GM19025 (cell line): ENCODE results near the gene DNAJA3.

Experiments
- ATAC-seq: cut with Tn5 transposase; IDR thresholded peaks from one replicate; pipeline ENCODE4 v1.9.1; 2021; ENCODE audit warnings: mild to moderate bottlenecking, low read depth, moderate library complexity; ENCODE audit not compliant: unreplicated experiment

The DNAJA3 gene

GRCh38 chr16:4468972-4469371 is 43.3 kb downstream of the DNAJA3 start:
- no peak for ATAC-seq

DNA sequence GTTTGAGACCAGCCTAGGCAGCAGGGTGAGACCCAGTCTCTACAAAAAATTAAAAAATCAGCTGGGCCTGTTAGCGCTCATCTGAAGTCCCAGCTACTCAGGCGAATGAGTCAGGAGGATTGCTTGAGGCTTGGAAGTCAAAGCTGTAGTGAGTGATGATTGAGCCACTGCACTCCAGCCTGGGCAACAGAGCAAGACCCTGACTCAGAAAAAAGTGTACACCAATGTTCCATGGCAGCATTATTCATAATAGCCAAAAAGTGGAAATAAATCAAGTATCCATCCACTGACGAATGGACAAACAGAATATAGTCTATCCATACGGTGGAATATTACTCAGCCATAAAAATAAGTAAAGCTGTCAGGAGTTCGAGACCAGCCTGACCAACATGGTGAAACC is 46.2 kb downstream of the DNAJA3 start:
- no peak for ATAC-seq

- ATAC-seq, result no peak
These were observed 47.2 kb downstream of the DNAJA3 start for GRCh38 chr16:4472880-4473279.

- peak; percentile 36 for ATAC-seq
These were observed 48.7 kb downstream of the DNAJA3 start, which contains the start of gene NMRAL1 for GRCh38 chr16:4474192-4474961. NMRAL1 (minus strand) TSS chr16:4474625; CDS start chr16:4474132, 493 bp downstream.

- peak; percentile 88 for ATAC-seq
These were observed 50.5 kb downstream of the DNAJA3 start, which contains the start of gene HMOX2 for GRCh38 chr16:4475880-4476788. HMOX2 (plus strand) TSS chr16:4476398; CDS start chr16:4505525, 29,127 bp downstream.

GRCh38 chr16:4477966-4478365 is 52.3 kb downstream of the DNAJA3 start:
- ATAC-seq, result no peak

DNA sequence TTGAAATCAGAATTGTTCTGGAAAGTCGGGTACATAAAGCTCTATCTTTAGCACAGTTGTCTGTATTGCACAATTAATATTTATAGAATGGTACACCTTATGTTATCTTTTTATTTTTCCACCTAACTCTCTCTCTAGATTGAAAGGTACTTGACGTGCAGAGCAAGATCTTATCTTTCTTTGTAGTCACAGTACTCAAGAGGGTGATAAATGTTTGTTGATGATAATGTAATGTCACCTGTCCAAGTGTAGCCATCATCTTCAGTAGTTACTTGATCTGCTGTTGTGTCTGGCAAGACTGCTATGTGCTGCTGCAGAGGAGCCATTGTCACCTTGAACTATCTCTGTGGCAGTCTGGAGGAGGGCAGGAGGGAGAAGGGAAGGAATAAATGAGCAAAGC is 55.9 kb downstream of the DNAJA3 start:
- no peak for ATAC-seq

DNA sequence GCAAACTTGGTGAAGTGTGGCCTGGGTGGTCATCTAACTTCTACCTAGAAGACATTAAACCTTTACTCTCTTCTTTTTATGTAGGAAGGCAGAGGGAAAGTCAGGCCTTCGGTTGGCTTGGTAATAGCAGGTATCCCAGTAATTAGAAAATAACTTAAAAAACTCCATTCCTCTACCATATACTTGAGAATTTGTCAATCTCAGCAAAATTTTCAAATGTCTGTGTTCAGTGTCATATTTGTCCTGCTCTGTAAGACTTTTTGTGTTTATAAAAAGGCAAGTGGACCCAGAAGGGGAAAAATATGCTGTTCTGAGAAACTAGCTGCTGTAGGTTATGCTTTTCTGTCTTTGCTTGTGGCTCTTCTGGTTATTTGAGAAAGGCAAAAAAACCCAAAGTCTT is 56.3 kb downstream of the DNAJA3 start:
- ATAC-seq, result no peak

DNA sequence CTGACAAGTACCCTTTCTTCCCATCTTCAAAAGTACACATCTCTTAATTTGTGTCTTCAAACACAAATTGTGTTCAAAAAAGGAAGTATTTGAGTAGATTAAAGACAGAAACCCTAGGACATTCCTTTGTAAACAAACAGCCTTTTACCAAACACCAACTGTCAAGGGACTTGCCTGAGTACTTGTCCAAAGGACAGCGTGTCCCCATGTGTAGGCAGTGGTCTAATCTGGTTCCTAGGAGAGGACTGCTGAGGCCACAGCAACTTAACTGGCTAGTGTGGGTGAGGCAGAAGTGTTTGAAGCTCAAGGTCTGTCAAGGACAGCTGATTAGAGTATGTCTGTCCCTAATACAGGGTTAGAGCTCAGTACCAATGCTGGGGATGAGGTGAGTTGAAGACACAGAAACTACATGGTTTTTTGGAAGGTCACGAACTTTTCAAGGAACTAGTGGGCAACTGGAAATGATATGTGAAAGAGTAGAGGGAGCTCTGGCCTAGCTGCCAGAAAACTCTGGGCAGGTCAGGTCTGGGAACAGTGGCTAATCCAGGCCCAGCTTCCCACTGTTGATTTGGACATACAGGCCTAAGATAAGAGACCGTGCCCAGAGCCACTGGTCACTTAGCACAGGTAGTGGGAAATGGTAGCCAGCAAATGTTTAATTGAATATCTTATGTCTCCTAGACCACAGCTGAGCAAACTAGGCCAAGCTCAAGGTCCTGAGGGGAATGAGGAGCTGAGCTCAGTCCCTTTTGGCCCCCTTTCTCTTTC is 60.6 kb downstream of the DNAJA3 start:
- ATAC-seq, result no peak

- ATAC-seq, result no peak
These were observed 62.4 kb downstream of the DNAJA3 start for GRCh38 chr16:4487955-4488498.

DNA sequence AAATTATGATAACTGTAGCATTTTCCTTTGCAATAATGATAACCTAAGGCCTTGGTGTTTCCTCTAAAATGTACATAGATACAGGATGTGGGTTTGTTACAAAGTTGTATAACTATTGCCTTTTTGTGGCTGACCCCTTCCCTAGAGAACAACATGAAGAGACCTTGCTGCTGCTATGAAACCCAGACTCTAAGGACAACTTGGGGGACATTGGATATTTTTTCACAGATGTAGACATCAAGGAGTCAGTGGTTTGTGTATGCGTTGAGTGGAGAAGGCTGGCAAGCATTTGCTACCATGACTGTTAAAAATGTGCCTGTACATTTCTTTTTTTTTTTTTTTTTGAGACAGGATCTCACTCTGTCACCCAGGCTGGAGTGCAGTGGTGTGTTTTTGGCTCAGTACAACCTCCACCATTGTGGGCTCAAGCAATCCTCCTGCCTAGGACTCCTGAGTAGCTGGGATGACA is 62.9 kb downstream of the DNAJA3 start:
- no peak for ATAC-seq

- ATAC-seq, result no peak
These were observed 63.4 kb downstream of the DNAJA3 start for GRCh38 chr16:4489030-4489429.

DNA sequence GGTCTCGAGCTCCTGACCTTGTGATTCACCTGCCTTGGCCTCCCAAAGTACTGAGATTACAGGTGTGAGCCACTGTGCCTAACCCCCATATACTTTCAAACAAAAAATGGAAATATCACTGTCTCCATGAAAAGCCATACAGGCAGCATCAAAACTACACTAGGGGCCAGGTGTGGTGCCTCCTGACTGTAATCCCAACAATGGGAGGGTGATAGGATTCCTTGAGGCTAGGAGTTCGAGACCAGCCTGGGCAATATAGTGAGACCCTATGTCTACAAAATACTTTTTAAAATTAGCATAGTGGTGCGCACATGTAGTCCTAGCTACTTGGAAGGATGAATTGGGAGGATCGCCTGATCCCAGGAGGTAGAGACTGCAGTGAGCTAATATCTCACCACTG is 66.2 kb downstream of the DNAJA3 start:
- ATAC-seq, result no peak

GRCh38 chr16:4494746-4495490 is 69.2 kb downstream of the DNAJA3 start:
- no peak for ATAC-seq

DNA sequence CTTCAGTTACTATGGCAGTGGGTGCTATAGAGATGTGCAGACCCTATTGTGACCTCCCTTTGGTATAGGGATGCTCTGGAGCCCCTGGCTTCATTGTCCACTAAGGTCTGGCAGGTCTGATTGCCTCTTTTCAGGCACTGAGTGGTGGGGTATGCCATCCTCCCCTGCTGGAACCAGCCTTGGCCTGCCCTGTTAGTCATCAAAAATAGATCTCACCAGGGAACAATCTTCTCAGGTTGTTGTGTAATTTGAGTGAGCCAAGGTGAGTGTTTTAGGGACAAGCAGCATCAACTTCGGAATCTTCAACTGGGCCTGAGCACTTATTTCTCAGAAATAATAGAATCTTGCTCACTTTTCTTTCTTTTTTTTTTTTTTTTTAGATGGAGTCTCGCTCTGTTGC is 70.1 kb downstream of the DNAJA3 start:
- ATAC-seq, result no peak

- ATAC-seq, result no peak
These were observed 70.6 kb downstream of the DNAJA3 start for GRCh38 chr16:4496305-4496704.

- ATAC-seq, result no peak
These were observed 73.0 kb downstream of the DNAJA3 start for GRCh38 chr16:4498546-4499195.

DNA sequence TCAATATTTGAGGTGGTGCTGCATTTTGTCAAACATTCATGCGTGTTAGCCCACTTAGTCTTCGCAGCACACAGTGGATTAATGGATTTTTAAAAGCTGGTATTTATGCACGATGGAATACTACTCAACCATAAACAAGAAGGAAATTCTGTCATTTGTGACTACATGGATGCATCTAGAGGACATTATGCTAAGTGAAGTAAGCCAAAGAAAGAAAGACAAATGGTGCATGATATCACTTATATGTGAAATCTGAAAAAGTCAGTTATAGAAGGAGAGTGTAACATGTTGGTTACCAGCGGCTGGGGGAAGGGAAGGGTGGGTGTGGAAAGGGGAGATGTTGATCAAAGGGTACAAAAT is 73.5 kb downstream of the DNAJA3 start:
- ATAC-seq, result no peak

DNA sequence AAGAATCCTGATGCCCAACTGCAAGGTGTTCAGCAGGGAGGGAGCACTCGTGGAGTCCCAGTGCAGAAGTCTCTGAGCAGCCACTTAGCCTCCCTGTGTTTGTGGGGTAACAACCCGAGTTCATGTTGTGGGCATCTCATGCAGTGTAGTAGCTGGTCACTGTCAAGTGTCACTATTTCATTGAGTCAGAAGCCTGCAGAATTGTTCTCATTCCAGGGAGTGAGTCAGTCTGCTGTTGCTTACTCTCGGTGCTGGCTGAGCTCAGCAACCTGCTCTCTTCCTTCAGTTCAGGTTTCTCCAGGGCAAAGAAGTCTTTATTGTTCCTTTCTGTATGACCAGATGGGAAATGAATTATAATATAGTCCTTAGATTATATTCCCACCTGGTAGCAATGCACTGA is 74.6 kb downstream of the DNAJA3 start:
- no peak for ATAC-seq
